ENCODE results near the gene TERF2IP.

DNA sequence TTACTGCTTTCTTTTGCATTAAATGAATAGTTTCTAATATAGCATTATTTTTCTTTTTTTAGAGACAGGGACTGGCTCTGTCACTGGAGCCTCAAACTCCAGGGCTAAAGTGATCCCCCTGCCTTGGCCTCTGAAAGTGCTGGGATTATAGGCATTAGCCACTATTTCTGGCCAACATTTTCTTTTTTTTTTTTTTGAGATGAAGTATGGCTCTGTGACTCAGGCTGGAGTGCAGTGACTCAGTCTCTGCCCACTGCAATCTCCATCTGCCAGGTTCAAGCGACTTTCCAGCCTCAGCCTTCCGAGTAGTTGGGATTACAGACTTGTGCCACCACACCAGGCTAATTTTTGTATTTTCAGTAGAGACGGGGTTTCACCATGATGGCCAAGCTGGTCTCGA lies 55.7 kb downstream of the TERF2IP start:
- TF ChIP-seq POLR2A (IDR thresholded peaks at IDR 0.05) = no peak
- TF ChIP-seq, protein P1, sequence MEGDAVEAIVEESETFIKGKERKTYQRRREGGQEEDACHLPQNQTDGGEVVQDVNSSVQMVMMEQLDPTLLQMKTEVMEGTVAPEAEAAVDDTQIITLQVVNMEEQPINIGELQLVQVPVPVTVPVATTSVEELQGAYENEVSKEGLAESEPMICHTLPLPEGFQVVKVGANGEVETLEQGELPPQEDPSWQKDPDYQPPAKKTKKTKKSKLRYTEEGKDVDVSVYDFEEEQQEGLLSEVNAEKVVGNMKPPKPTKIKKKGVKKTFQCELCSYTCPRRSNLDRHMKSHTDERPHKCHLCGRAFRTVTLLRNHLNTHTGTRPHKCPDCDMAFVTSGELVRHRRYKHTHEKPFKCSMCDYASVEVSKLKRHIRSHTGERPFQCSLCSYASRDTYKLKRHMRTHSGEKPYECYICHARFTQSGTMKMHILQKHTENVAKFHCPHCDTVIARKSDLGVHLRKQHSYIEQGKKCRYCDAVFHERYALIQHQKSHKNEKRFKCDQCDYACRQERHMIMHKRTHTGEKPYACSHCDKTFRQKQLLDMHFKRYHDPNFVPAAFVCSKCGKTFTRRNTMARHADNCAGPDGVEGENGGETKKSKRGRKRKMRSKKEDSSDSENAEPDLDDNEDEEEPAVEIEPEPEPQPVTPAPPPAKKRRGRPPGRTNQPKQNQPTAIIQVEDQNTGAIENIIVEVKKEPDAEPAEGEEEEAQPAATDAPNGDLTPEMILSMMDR (IDR thresholded peaks at IDR 0.05) = no peak
